PC-9 (cell line): ENCODE data around the gene VAMP8.

Experiments
- CTCF ChIP-seq: fragments of 200-600 bp; sonication (generic); conservative IDR thresholded peaks from 2 replicates; pipeline ENCODE4 v1.6.1; 2017; ENCODE audit warnings: mixed run types, antibody characterized with exemption, mild to moderate bottlenecking, moderate library complexity
- EZH2 ChIP-seq: fragments of 200-600 bp; sonication (generic); IDR thresholded peaks from 2 replicates; pipeline ENCODE4 v1.8.0; 2017; ENCODE audit warnings: antibody characterized with exemption, low read depth

- no peak for TF ChIP-seq CTCF
- TF ChIP-seq EZH2, result no peak
Observed at GRCh38 chr2:85579266-85579935, 2.0 kb downstream of the VAMP8 start.
